Measurements from ENCODE around the gene OGFOD1.

Gene OGFOD1

DNA sequence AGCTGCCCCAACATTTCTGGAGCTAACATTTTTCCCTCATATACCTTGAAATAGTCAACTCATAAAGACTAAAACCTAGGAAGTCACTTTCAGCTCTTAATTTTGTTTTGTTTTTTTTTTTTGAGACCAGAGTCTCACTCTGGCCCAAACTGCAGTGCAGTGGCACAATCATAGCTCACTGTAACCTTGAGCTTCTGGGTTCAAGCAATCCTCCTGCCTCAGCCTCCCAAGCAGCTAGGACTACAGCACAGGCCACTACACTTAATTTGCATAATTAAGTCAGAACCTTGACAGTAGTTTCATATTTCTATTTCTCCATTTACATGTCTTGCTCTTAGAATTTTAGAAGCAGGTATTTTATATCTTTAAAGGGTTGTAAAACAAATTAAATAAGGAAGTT is 30.7 kb upstream of the OGFOD1 start:
- no peak overlapping the region for H3K9ac ChIP-seq (ENCODE audit: low read depth, low read length)
- H3K27ac ChIP-seq (ENCODE audit: low read length) = no peak overlapping the region
- peaks cover 20% of the 10 kb centered on the region for H3K4me1 ChIP-seq (ENCODE audit: insufficient read depth, low read length)
- no peaks in the 10 kb centered on the region for H3K36me3 ChIP-seq (ENCODE audit: insufficient read depth, low read depth, low read length)
- H3K9me3 ChIP-seq (ENCODE audit: insufficient read depth, low read depth, low read length) = no peaks in the 10 kb centered on the region
- no peak overlapping the region for H3K4me3 ChIP-seq (ENCODE audit: low read length)
- H3K27me3 ChIP-seq (ENCODE audit: insufficient read depth, low read length) = peaks cover 24% of the 10 kb centered on the region

DNA sequence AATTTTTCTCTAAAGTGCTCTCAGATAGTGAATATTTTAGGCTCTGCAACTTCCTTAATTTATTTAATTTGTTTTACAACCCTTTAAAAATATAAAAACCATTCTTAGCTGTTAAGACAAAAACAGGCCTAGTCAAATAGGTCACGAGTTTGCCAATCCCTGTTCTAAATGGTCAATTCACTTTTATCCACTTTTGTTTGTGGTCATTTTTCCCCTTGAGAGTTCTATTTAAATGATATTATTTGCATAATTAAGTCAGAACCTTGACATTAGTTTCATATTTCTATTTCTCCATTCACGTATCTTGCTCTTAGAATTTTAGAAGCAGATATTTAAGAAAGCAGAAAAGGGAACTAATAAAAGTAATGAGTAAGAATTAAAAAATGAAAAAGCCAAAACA is 30.0 kb upstream of the OGFOD1 start:
- peaks cover 20% of the 10 kb centered on the region for H3K4me1 ChIP-seq (ENCODE audit: insufficient read depth, low read length)
- H3K36me3 ChIP-seq (ENCODE audit: insufficient read depth, low read depth, low read length) = no peaks in the 10 kb centered on the region
- H3K27me3 ChIP-seq (ENCODE audit: insufficient read depth, low read length) = peaks cover 29% of the 10 kb centered on the region
- no peak overlapping the region for H3K9ac ChIP-seq (ENCODE audit: low read depth, low read length)
- H3K27ac ChIP-seq (ENCODE audit: low read length) = no peak overlapping the region
- H3K9me3 ChIP-seq (ENCODE audit: insufficient read depth, low read depth, low read length) = no peaks in the 10 kb centered on the region
- no peak overlapping the region for H3K4me3 ChIP-seq (ENCODE audit: low read length)

DNA sequence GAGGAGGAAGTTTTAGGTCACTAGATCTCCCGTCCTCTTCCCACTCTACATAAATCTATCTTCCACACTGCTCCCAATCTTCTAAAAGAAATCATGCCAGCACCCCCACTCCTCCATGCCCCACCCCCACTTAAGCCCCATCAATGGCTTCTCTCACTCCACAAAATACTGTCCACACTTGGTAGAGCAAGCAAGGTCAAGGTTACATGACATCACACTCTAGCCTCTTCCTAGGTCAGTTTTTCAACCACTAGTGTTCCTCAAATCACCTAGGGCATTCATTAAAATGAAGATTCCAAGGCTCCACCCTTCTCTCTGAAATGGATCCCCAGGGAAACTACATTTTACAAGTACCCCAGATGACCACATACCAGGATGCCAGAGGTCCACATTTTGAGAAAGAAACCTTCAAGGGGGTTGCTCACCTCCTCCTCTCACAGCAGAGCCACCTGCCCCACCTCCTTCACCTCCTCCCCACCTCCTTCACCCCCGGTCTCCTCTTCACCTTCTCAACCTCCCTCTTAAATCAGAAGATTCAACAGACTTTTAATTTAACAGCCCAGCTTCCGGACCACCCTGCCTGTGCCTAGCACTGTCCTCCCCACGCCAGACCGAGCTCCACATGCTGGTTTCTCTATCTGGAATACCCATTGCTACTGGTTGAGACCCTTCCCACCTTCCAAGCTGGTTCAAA is 29.2 kb upstream of the OGFOD1 start:
- Histone ChIP-seq H3K27ac (ENCODE audit: low read length) (no peak overlapping the region), H3K4me3 (ENCODE audit: low read length) (no peak overlapping the region)

DNA sequence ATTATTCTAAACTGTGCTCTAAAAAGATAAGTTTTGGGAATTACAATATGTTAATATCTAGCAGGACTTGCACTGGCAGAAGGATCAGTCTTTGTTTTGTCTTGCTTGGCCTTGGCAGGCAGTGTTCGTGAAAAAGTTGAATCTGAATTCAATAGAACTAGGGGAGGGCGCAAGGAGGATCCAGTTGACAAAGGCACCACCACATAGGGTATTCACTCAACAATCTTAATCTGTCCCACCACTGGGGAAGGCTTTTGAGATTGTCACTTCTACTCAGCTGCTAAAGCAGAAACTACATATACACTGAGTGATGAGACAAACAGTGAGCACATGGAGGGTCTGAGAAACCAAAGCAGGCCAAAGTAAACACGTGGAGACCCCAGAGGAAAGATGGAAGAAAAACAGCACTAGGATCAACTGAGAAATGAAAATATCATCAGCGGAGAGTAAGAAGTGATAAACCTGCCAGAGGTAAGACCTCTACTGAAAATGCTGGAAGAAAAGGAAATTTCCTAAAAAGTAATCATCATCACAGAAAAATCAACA is 28.4 kb upstream of the OGFOD1 start:
- Histone ChIP-seq H3K4me1 (ENCODE audit: insufficient read depth, low read length) (peaks cover 20% of the 10 kb centered on the region), H3K4me3 (ENCODE audit: low read length) (no peak overlapping the region), H3K27ac (ENCODE audit: low read length) (no peak overlapping the region), H3K36me3 (ENCODE audit: insufficient read depth, low read depth, low read length) (no peaks in the 10 kb centered on the region), H3K9ac (ENCODE audit: low read depth, low read length) (no peak overlapping the region), H3K9me3 (ENCODE audit: insufficient read depth, low read depth, low read length) (no peaks in the 10 kb centered on the region), H3K27me3 (ENCODE audit: insufficient read depth, low read length) (peaks cover 31% of the 10 kb centered on the region)

More for the DNA sequence above, 29.2 kb upstream of the OGFOD1 start:
- Histone ChIP-seq H3K9me3 (ENCODE audit: insufficient read depth, low read depth, low read length) (no peaks in the 10 kb centered on the region), H3K36me3 (ENCODE audit: insufficient read depth, low read depth, low read length) (no peaks in the 10 kb centered on the region), H3K9ac (ENCODE audit: low read depth, low read length) (no peak overlapping the region), H3K4me1 (ENCODE audit: insufficient read depth, low read length) (peaks cover 20% of the 10 kb centered on the region), H3K27me3 (ENCODE audit: insufficient read depth, low read length) (peaks cover 31% of the 10 kb centered on the region)

DNA sequence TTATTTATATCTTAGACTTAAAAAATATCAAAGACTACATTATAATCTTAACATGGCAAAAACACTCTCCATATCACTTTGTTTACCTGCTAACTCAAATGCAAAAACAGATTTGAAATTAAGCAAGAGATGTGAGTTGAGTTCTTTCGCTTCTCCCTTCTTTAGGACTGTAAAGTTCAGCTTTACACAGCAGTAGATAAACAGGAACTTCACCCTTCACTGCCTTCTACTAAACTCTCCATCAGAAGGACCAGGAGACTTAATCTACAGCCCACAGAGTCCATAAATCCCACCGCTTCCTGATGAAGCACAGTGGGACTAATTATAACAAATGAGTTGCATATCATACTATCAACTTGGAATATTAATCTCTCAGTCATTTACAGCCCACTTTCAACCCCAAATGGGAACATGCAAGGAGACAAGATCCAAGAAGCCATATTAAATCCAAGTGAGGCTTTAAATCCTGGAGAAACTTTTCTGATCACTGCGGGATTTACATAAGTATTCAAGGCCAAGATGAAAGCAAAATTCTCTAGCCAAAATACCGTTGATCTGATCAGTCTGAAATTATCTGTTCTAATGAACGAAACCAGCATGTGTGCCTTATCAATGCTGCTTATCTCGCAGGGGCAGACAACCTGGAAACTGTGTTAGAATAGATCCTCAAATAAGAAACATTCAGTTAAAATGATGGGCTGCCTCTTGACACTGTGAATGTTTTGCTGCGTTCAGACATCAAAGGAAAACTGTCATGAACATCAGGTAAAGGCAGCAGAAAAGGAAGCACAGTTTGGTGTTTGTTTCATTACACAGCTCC is 27.6 kb upstream of the OGFOD1 start:
- Histone ChIP-seq H3K27me3 (ENCODE audit: insufficient read depth, low read length) (peaks cover 31% of the 10 kb centered on the region), H3K36me3 (ENCODE audit: insufficient read depth, low read depth, low read length) (0 out of 2 replicates have a peak, but pooled peaks cover 3% of the 10 kb centered on the region), H3K4me3 (ENCODE audit: low read length) (peak overlapping the region; percentile 83), H3K4me1 (ENCODE audit: insufficient read depth, low read length) (peaks cover 20% of the 10 kb centered on the region), H3K9me3 (ENCODE audit: insufficient read depth, low read depth, low read length) (no peaks in the 10 kb centered on the region), H3K9ac (ENCODE audit: low read depth, low read length) (peak overlapping the region; percentile 56; the same call in 1 of the 2 replicates), H3K27ac (ENCODE audit: low read length) (no peak overlapping the region)

DNA sequence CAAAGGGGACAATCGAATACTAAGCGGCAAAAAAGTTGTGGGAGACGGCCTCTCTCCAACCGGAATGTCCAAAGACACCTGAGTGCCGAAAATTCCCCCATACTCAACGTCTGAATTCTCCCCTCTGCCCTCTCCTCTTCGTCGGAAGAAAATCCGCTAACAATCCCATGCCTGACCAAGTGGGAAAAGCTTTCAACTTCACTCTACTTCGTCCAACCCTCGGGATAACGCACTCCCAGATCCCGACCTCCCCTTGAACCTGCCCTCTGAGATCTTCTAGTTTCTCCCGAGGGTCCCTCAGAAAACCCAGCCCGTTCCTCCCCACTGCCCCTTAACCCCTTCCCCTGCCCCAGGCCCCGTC is 27.0 kb upstream of the OGFOD1 start:
- Histone ChIP-seq H3K4me3 (ENCODE audit: low read length) (peak overlapping the region; percentile 83), H3K9ac (ENCODE audit: low read depth, low read length) (peak overlapping the region; percentile 56; the same call in 1 of the 2 replicates), H3K36me3 (ENCODE audit: insufficient read depth, low read depth, low read length) (0 out of 2 replicates have a peak, but pooled peaks cover 6% of the 10 kb centered on the region), H3K4me1 (ENCODE audit: insufficient read depth, low read length) (peaks cover 20% of the 10 kb centered on the region), H3K27ac (ENCODE audit: low read length) (no peak overlapping the region), H3K27me3 (ENCODE audit: insufficient read depth, low read length) (peaks cover 31% of the 10 kb centered on the region), H3K9me3 (ENCODE audit: insufficient read depth, low read depth, low read length) (no peaks in the 10 kb centered on the region)

DNA sequence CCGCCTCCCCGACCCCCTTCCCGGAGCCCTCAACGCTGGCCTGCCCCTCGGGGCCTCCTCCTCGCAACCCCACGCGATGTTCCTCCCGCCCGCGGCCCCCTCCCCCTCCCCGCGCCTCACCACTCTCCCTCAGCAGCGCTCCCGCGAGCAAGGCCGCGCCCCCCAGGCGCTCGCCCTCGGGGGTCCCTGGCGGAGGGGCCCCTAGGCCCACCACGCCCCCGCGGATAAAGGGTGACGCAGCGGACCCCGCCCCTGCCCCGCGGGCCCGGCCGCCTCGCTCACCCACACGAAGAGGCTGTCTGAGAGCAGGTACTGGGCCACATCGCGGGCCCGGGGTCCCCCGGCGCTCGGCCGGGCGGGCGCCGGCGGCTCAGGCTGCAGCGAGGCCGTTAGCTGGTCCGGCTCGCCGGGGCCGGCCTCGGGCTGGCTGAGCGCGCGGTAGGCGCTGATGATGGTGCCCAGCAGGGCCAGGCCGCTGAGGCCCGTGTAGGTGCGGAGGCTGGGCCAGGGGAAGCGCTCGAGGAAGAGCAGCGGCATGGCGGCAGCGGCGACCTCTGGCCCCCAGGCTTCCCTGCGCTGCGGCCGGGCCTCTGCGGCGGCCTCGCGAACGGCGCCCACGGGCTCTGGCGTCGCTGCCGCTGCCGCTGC is 26.4 kb upstream of the OGFOD1 start:
- H3K9me3 ChIP-seq (ENCODE audit: insufficient read depth, low read depth, low read length) = no peaks in the 10 kb centered on the region
- peaks cover 18% of the 10 kb centered on the region for H3K4me1 ChIP-seq (ENCODE audit: insufficient read depth, low read length)
- peak overlapping the region; percentile 83; the same call in 1 of the 2 replicates for H3K4me3 ChIP-seq (ENCODE audit: low read length)
- H3K9ac ChIP-seq (ENCODE audit: low read depth, low read length) = peak overlapping the region; percentile 46; the same call in 1 of the 2 replicates
- peaks cover 12% of the 10 kb centered on the region; the same call in 1 of the 2 replicates for H3K36me3 ChIP-seq (ENCODE audit: insufficient read depth, low read depth, low read length)
- no peak overlapping the region for H3K27ac ChIP-seq (ENCODE audit: low read length)
- H3K27me3 ChIP-seq (ENCODE audit: insufficient read depth, low read length) = peaks cover 31% of the 10 kb centered on the region

DNA sequence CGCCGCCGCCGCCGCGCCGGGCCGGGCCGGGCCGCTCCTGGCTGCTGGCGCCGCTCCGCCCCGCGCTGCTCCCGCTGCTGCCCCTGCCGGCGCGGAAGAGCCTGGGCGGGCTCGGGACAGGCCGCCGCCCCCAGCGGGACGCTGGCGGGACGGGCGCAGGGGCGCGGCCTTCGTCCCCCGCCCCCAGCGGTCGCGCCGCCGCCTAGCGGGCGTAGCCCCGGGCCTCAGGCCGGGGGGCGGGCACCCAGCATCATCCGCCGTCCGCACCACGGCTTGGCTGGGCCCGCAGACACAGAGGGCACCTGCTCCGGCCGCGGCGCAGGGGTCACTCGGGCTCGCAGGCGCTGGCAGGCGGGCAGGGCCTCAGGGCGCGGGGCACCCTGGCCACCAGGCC is 25.9 kb upstream of the OGFOD1 start, which contains the start of gene AMFR:
Gene AMFR, minus strand, starts transcription at position 107 of the 394 bp plus-strand sequence. CDS start 218 bp downstream, outside the sequence.
- Histone ChIP-seq H3K27ac (ENCODE audit: low read length) (no peak within 1 kb of the TSS), H3K4me3 (ENCODE audit: low read length) (peak within 1 kb of the TSS; percentile 83), H3K9me3 (ENCODE audit: insufficient read depth, low read depth, low read length) (no peaks in the 10 kb centered on the region), H3K36me3 (ENCODE audit: insufficient read depth, low read depth, low read length) (peaks cover 17% of the 10 kb centered on the region; the same call in 1 of the 2 replicates), H3K4me1 (ENCODE audit: insufficient read depth, low read length) (peaks cover 16% of the 10 kb centered on the region), H3K27me3 (ENCODE audit: insufficient read depth, low read length) (peaks cover 31% of the 10 kb centered on the region), H3K9ac (ENCODE audit: low read depth, low read length) (peak within 1 kb of the TSS; percentile 56; the same call in 1 of the 2 replicates)

DNA sequence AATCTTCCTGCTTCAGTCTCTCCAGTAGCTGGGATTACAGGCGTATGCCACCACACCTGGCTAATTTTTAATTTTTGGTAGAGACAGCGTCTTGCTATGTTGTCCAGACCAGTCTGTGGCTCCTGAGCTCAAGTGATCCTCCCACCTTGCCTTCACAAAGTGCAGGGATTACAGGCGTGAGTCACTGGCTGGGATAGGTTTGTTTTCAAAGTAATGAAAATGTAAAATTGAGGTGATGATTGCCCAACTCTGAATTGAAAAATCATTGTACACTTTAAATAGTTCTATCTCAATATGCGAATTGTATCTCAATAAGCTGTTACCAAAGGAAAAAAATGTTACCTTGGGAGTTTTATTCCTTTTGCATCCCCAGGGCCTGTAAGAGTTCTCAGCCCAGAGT is 24.8 kb upstream of the OGFOD1 start:
- Histone ChIP-seq H3K9me3 (ENCODE audit: insufficient read depth, low read depth, low read length) (no peaks in the 10 kb centered on the region), H3K27ac (ENCODE audit: low read length) (no peak overlapping the region), H3K4me1 (ENCODE audit: insufficient read depth, low read length) (peaks cover 15% of the 10 kb centered on the region), H3K36me3 (ENCODE audit: insufficient read depth, low read depth, low read length) (peaks cover 28% of the 10 kb centered on the region), H3K27me3 (ENCODE audit: insufficient read depth, low read length) (peaks cover 31% of the 10 kb centered on the region), H3K9ac (ENCODE audit: low read depth, low read length) (no peak overlapping the region), H3K4me3 (ENCODE audit: low read length) (no peak overlapping the region)

DNA sequence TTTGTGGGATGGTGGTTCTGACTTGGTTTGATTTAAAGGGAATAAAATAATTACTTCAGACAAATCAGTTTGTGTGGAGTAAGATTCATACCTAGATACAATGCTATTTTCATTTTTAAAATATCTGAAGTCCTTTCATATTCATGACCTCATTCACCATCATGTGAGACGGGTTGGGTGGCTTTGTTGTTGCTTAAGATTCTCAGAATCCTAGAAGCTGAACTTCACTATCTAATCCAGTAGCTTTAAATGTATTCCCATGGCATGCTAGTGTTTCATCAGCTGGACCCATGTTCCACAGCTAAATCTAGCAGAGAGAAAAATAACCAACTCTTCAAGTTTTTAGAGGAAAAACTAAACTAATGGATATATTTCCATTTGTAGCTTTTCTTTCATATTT is 23.3 kb upstream of the OGFOD1 start:
- Histone ChIP-seq H3K4me3 (ENCODE audit: low read length) (no peak overlapping the region), H3K27me3 (ENCODE audit: insufficient read depth, low read length) (peaks cover 22% of the 10 kb centered on the region), H3K9ac (ENCODE audit: low read depth, low read length) (no peak overlapping the region), H3K4me1 (ENCODE audit: insufficient read depth, low read length) (peaks cover 8% of the 10 kb centered on the region; the same call in 1 of the 2 replicates), H3K27ac (ENCODE audit: low read length) (no peak overlapping the region), H3K9me3 (ENCODE audit: insufficient read depth, low read depth, low read length) (no peaks in the 10 kb centered on the region), H3K36me3 (ENCODE audit: insufficient read depth, low read depth, low read length) (peaks cover 43% of the 10 kb centered on the region)

DNA sequence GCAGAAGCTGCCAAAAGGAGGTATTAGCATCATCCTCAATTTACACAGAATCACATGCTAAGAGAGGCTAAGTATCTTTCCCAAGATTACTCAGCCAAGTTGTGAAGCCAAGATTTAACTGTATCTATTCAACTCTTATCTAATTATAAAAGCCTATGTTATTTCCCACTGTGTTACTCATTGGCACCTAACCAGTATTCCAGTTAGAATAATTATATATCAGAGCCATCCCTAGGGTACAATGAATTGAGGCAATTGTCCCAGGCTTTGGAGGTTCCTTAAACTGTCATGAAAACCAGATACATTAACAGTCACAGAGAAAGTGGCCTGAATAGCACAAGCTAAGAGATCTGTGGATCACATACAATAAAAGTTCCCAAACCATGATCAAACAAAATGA is 15.1 kb upstream of the OGFOD1 start:
- H3K9me3 ChIP-seq (ENCODE audit: insufficient read depth, low read depth, low read length) = no peaks in the 10 kb centered on the region
- H3K4me3 ChIP-seq (ENCODE audit: low read length) = no peak overlapping the region
- H3K27ac ChIP-seq (ENCODE audit: low read length) = no peak overlapping the region
- no peak overlapping the region for H3K9ac ChIP-seq (ENCODE audit: low read depth, low read length)
- H3K27me3 ChIP-seq (ENCODE audit: insufficient read depth, low read length) = no peaks in the 10 kb centered on the region
- peaks cover 84% of the 10 kb centered on the region for H3K36me3 ChIP-seq (ENCODE audit: insufficient read depth, low read depth, low read length)
- H3K4me1 ChIP-seq (ENCODE audit: insufficient read depth, low read length) = no peaks in the 10 kb centered on the region

Measured in iPS-20b (cell line).